HepG2 (cell line): ENCODE results near the gene IGHMBP2. TPM values are rescaled to one million over a fixed set of nuclear protein-coding genes. Genes with fewer than 3 reads are reported as not detected.

Source experiments
- ATAC-seq: fragments of 200-7000 bp; cut with Tn5 transposase; 3 replicates; pipeline ENCODE4 v1.9.1; 2020; ENCODE audit warnings: mild to moderate bottlenecking, moderate library complexity
- BruUV-seq: library from RNA; stranded (reverse); fragments of 400-500 nt; replicated peaks from 2 replicates; lab custom pipeline; 2021; lab: Mats Ljungman, UMichigan
- CTCF ChIA-PET: fragments of 300-600 bp; formaldehyde crosslinking; extraction: SDS; loops from one replicate; lab custom pipeline; 2021; ENCODE audit warnings: low total read pairs, inconsistent platforms, low intra/inter-chr PET ratio; lab: Yijun Ruan, JAX
- POLR2A ChIA-PET: fragments of 350-600 bp; sonication (Branson Sonifier 250); formaldehyde crosslinking; loops from one replicate; lab custom pipeline; 2020; ENCODE audit warnings: antibody characterized with exemption, inconsistent platforms; lab: Yijun Ruan, JAX
- DNase-seq: peaks from one replicate; pipeline ENCODE4 v3.0.0-alpha.2; 2015; ENCODE audit warnings: low spot score
- FAIRE-seq: peaks from 3 replicates; lab custom pipeline; 2011; peaks lifted over from hg19 to GRCh38; lab: Jason Lieb, UNC
- H2AFZ ChIP-seq: one replicate; pipeline ENCODE4 v1.6.1; 2011; ENCODE audit warnings: low read length, inconsistent platforms
- H3K27ac ChIP-seq: fragments of 300-600 bp; 3 replicates; pipeline ENCODE4 v1.8.0; 2011; ENCODE audit warnings: mixed run types, mild to moderate bottlenecking, mixed read lengths, low read length, inconsistent platforms; ENCODE audit not compliant: insufficient read depth; ENCODE audit errors: extremely low read length
- H3K27me3 ChIP-seq, 2 experiments: fragments of 200-600 bp in 1 of 2; 2 replicates in 1 of 2; 3 replicates in 1 of 2; pipeline versions ENCODE4 v1.6.0 to v1.8.0; 2011; ENCODE audit warnings: low read length in 2 of 2, mild to moderate bottlenecking in 2 of 2, moderate library complexity in 2 of 2, inconsistent platforms in 1 of 2; ENCODE audit not compliant: insufficient read depth in 2 of 2, control insufficient read depth in 1 of 2
- H3K36me3 ChIP-seq, 2 experiments: fragments of 200-600 bp in 1 of 2; replicated peaks in 1 of 2; 2 replicates in 1 of 2; 3 replicates in 1 of 2; pipeline versions ENCODE4 v1.5.1 to v1.8.0; 2011; ENCODE audit warnings: low read length in 2 of 2, inconsistent platforms in 1 of 2; ENCODE audit not compliant: insufficient read depth in 2 of 2, control insufficient read depth in 1 of 2
- H3K4me1 ChIP-seq: 2 replicates; pipeline ENCODE4 v1.5.1; 2012; ENCODE audit warnings: low read length, inconsistent platforms; ENCODE audit not compliant: insufficient read depth
- H3K4me2 ChIP-seq: 2 replicates; pipeline ENCODE4 v1.6.0; 2011; ENCODE audit warnings: low read depth, low read length, inconsistent platforms
- H3K4me3 ChIP-seq, 3 experiments: fragments of 200-600 bp in 1 of 3; sonication (generic), shearing (Covaris generic) in 1 of 3; replicated peaks in 1 of 3; 2 replicates each; pipeline ENCODE4 v1.5.1; 2011 to 2016; ENCODE audit warnings: low read length in 3 of 3, inconsistent platforms in 2 of 3, low read depth in 2 of 3, mild to moderate bottlenecking in 2 of 3, control low read depth in 1 of 3, mixed read lengths in 1 of 3; ENCODE audit not compliant: insufficient read depth in 1 of 3
- H3K79me2 ChIP-seq: one replicate; pipeline ENCODE4 v1.6.1; 2011; ENCODE audit warnings: low read length, inconsistent platforms; ENCODE audit not compliant: insufficient read depth
- H3K9ac ChIP-seq: 2 replicates; pipeline ENCODE4 v1.6.0; 2011; ENCODE audit warnings: mild to moderate bottlenecking, low read depth, low read length, inconsistent platforms; ENCODE audit not compliant: insufficient read depth
- H3K9me3 ChIP-seq: 2 replicates; pipeline ENCODE4 v1.5.1; 2012; ENCODE audit warnings: mild to moderate bottlenecking, low read length
- H4K20me1 ChIP-seq: 2 replicates; pipeline ENCODE4 v1.6.0; 2011; ENCODE audit warnings: inconsistent platforms, mild to moderate bottlenecking, low read length, moderate library complexity; ENCODE audit not compliant: insufficient read depth
- HMG20B ChIP-seq: conservative IDR thresholded peaks from 2 replicates; pipeline ENCODE4 v1.6.1; 2016; ENCODE audit warnings: missing genetic modification reagents, missing compliant biosample characterization
- NFYB ChIP-seq: sonication (generic); formaldehyde crosslinking; IDR thresholded peaks from 2 replicates; pipeline ENCODE4 v1.4.0; 2020; ENCODE audit warnings: missing genetic modification reagents
- RFX1 ChIP-seq: fragments of 450-650 bp; IDR thresholded peaks from 2 replicates; pipeline ENCODE4 v1.6.1; 2017
- SIN3B ChIP-seq: fragments of 150-350 bp; IDR thresholded peaks from 2 replicates; pipeline ENCODE4 v1.6.1; 2014; ENCODE audit warnings: low read length
- SOX5 ChIP-seq: IDR thresholded peaks from 2 replicates; pipeline ENCODE4 v1.6.1; 2016; ENCODE audit warnings: borderline replicate concordance
- ZEB1 ChIP-seq: IDR thresholded peaks from 2 replicates; pipeline ENCODE4 v1.6.1; 2012; ENCODE audit warnings: mild to moderate bottlenecking, low read depth, inconsistent platforms; ENCODE audit not compliant: insufficient replicate concordance
- ZNF292 ChIP-seq: sonication (generic); formaldehyde crosslinking; IDR thresholded peaks from 2 replicates; pipeline ENCODE4 v1.8.1; 2022; ENCODE audit warnings: mild to moderate bottlenecking, low read depth, missing genetic modification reagents, borderline replicate concordance
- ZNF639 ChIP-seq: conservative IDR thresholded peaks from 2 replicates; pipeline ENCODE4 v1.6.1; 2018; ENCODE audit warnings: missing genetic modification reagents
- ZNF674 ChIP-seq: sonication (generic); formaldehyde crosslinking; IDR thresholded peaks from 2 replicates; pipeline ENCODE4 v1.5.0; 2020; ENCODE audit warnings: low read depth, mild to moderate bottlenecking, missing genetic modification reagents
- WGBS: methylation state at CpG from one replicate; pipeline ENCODE4 v1.1.6; 2017; ENCODE audit warnings: low lambda C conversion rate; 5-methylcytosine and 5-hydroxymethylcytosine counted together
- in situ Hi-C: cut with HindIII; loops from 2 replicates; pipeline ENCODE4 v1.10.0; 2017; ENCODE audit warnings: low pct_unique_long_range_greater_than_20kb; ENCODE audit not compliant: extremely low pct_ligation_motif_present
- intact Hi-C: fragments of 100-400 bp; cut with micrococcal nuclease; formaldehyde crosslinking; loops from one replicate; pipeline ENCODE4 v1.10.0; 2022; ENCODE audit not compliant: unreplicated experiment
- polyA plus RNA-seq, 8 experiments: library from polyadenylated mRNA; depleted of rRNA in 3 of 8; stranded (reverse) in 7 of 8; unstranded in 1 of 8; fragments of >200 nt; fragmentation: Illumina TruSeq in 4 of 8; extraction: Trizol in 4 of 8; gene quantifications; 2 replicates each; pipeline versions ENCODE4 v1.2.1 to v1.2.3, GENCODE V29; 2011 to 2016; ENCODE audit warnings: low read depth in 4 of 8, missing spikeins in 1 of 8, mixed read lengths in 1 of 8; ENCODE audit not compliant: insufficient read depth in 1 of 8
- total RNA-seq, 5 experiments: library from RNA; depleted of rRNA; stranded (reverse); fragments of >200 nt; fragmentation: Illumina TruSeq; extraction: Trizol; gene quantifications; 2 replicates each; pipeline ENCODE4 v1.2.3, GENCODE V29; 2016; ENCODE audit warnings: low read depth in 1 of 5
- TF ChIP-seq, protein P1 (sequence below): sonication (generic); formaldehyde crosslinking; IDR thresholded peaks from 2 replicates; pipeline ENCODE4 v1.4.0; 2020; ENCODE audit warnings: missing genetic modification reagents

Gene IGHMBP2
- total and polyA plus RNA-seq, 2 of the 13 experiments (the other 11 are each of a cell fraction or from before 2014, with no cell fraction given), result 8.9 to 9.9 TPM

DNA sequence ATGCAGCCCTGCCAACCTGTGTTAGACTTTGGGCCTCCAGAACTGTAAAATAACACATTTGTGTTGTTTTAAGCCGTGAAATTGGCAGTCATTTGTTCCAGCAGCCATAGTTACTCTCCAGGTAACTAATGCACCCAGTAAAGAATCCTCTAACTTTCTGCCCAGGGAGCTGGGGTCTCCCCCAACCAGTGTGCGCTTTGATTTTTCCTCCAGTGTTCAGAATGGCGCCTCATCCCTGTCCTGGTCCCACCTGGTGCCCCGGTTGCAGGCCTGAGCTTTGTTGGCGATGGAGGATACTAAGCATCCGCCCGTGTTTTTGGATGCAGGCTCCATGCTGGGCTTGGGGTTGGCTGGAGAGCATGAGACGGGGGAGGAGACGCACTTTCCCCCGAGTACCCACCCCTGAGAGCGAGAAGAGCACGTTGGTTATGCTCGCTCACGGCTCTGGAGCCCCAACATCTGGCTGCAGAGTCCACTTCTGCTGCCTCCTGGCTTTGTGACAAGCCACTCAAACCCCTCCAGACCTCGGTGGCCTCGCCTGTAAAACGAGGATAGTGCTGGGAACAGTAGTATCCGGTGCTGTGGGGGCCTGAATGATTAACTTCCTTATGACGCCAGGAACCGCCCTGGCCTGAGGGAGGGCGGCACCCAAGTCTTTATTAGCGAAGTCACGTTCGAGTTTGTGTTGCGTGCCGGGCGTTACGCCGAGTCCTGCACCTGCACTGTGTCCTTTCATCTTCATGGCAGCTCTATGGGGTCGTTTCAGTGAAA is 51.3 kb downstream of the IGHMBP2 start:
- TF ChIP-seq RFX1 (no peak), ZNF292 (CRISPR knock-in tag) (no peak), HMG20B (CRISPR knock-in tag) (no peak), SIN3B (no peak), NFYB (CRISPR knock-in tag) (no peak), ZEB1 (no peak), ZNF639 (CRISPR knock-in tag) (no peak), SOX5 (CRISPR knock-in tag) (no peak), ZNF674 (no peak)
- TF ChIP-seq, protein P1, sequence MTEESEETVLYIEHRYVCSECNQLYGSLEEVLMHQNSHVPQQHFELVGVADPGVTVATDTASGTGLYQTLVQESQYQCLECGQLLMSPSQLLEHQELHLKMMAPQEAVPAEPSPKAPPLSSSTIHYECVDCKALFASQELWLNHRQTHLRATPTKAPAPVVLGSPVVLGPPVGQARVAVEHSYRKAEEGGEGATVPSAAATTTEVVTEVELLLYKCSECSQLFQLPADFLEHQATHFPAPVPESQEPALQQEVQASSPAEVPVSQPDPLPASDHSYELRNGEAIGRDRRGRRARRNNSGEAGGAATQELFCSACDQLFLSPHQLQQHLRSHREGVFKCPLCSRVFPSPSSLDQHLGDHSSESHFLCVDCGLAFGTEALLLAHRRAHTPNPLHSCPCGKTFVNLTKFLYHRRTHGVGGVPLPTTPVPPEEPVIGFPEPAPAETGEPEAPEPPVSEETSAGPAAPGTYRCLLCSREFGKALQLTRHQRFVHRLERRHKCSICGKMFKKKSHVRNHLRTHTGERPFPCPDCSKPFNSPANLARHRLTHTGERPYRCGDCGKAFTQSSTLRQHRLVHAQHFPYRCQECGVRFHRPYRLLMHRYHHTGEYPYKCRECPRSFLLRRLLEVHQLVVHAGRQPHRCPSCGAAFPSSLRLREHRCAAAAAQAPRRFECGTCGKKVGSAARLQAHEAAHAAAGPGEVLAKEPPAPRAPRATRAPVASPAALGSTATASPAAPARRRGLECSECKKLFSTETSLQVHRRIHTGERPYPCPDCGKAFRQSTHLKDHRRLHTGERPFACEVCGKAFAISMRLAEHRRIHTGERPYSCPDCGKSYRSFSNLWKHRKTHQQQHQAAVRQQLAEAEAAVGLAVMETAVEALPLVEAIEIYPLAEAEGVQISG (CRISPR knock-in tag), result no peak
- H3K27me3 ChIP-seq, result peaks cover 0 to 5% of the 10 kb centered on the region in 2 experiments; a peak in 3 of 5 replicates
- FAIRE-seq (no peak), DNase-seq (no peak), ATAC-seq (peak; percentile 28; the same call in 2 of the 3 replicates)
- 22% methylated on average over 3 of the region's 30 CpGs for WGBS
- ChIA-PET POLR2A (no interaction called here), CTCF (no interaction called here)
- no peak overlapping the region for H3K27ac ChIP-seq
- H2AFZ ChIP-seq, result no peak overlapping the region
- intact Hi-C loops, result no loop called here
- H3K79me2 ChIP-seq, result no peaks in the 10 kb centered on the region
- H3K4me3 ChIP-seq, result peak overlapping the region in 1 of 3 experiments; percentile 10; a peak in 1 of 6 replicates
- H4K20me1 ChIP-seq, result no peaks in the 10 kb centered on the region
- peak overlapping the region; percentile 55 for H3K4me2 ChIP-seq
- no peaks in the 10 kb centered on the region for H3K9me3 ChIP-seq
- no peaks in the 10 kb centered on the region for H3K36me3 ChIP-seq
- no TSS peak for BruUV-seq
- H3K9ac ChIP-seq, result no peak overlapping the region
- in situ Hi-C loops, result no loop called here
- no peaks in the 10 kb centered on the region for H3K4me1 ChIP-seq
